ENCODE results near the gene BEAN1. TPM values are rescaled to one million over a fixed set of nuclear protein-coding genes. Genes with fewer than 3 reads are reported as not detected.

The BEAN1 gene
- total RNA-seq, 1 experiment from 2014 or later: not detected

GRCh38 chr16:66405057-66405783 is 21.9 kb upstream of the BEAN1 start:
- POLR2A ChIA-PET: no interaction called here
- Histone ChIP-seq H3K9me3 (ENCODE audit: control insufficient read depth, insufficient read depth, low read depth, low read length) (no peaks in the 10 kb centered on the region), H3K4me1 (ENCODE audit: control insufficient read depth, insufficient read depth, low read length) (no peaks in the 10 kb centered on the region), H3K27me3 (ENCODE audit: control insufficient read depth, insufficient read depth, low read length) (no peaks in the 10 kb centered on the region), H3K36me3 (ENCODE audit: control insufficient read depth, insufficient read depth, low read length) (no peaks in the 10 kb centered on the region), H3K4me3 (ENCODE audit: low read depth in 2 of 2, low read length in 2 of 2) (no peak overlapping the region), H3K27ac (ENCODE audit: low read length) (no peak overlapping the region)
- in situ Hi-C loops (cut with HindIII; ENCODE audit: low pct_unique_long_range_greater_than_20kb, low sequenced_read_pairs) (no loop called here), intact Hi-C loops (cut with micrococcal nuclease; ENCODE audit: unreplicated experiment) (loop anchor here (10.0 kb wide), 1 partner anchor 200 kb away; the partner anchor contains the start of gene CMTM3)
- ATAC-seq (no peak), DNase-seq (ENCODE audit: low read depth, low spot score) (no peak)
- CTCF ChIA-PET: no interaction called here
- BruUV-seq (replicated peaks): no TSS peak
- TF ChIP-seq TCF7L2 (IDR thresholded peaks at IDR 0.05; ENCODE audit: low read depth, low read length) (no peak), REST (IDR thresholded peaks at IDR 0.05; ENCODE audit: insufficient read depth in 1 of 2, low read depth in 2 of 2, low read length in 1 of 2) (no peak), POLR2AphosphoS5 (IDR thresholded peaks at IDR 0.05; ENCODE audit: low read depth, low read length) (no peak), CTCF (IDR thresholded peaks at IDR 0.05) (no peak), SIN3A (IDR thresholded peaks at IDR 0.05; ENCODE audit: borderline replicate concordance, insufficient read depth, low read depth, low read length) (no peak)

GRCh38 chr16:66406534-66407221 is 20.4 kb upstream of the BEAN1 start:
- H3K36me3 ChIP-seq (ENCODE audit: control insufficient read depth, insufficient read depth, low read length): no peaks in the 10 kb centered on the region
- DNase-seq (ENCODE audit: low read depth, low spot score): peak; percentile 18
- intact Hi-C loops (cut with micrococcal nuclease; ENCODE audit: unreplicated experiment) (loop anchor here (2.0 to 10.0 kb wide), 2 partner anchors 76 to 198 kb away; partner anchors contain the start of gene CMTM3), in situ Hi-C loops (cut with HindIII; ENCODE audit: low pct_unique_long_range_greater_than_20kb, low sequenced_read_pairs) (no loop called here)
- POLR2A ChIA-PET: interaction anchor here (0.6 kb wide), 1 partner anchor 244 kb away, joined by 3 read pairs; no protein-coding TSS in a partner anchor
- no TSS peak for BruUV-seq (replicated peaks)
- H3K4me1 ChIP-seq (ENCODE audit: control insufficient read depth, insufficient read depth, low read length): no peaks in the 10 kb centered on the region
- TF ChIP-seq TCF7L2 (IDR thresholded peaks at IDR 0.05; ENCODE audit: low read depth, low read length) (no peak), CTCF (IDR thresholded peaks at IDR 0.05) (peak; percentile 82)
- ATAC-seq: peak; percentile 94
- no peak overlapping the region for H3K27ac ChIP-seq (ENCODE audit: low read length)
- no peaks in the 10 kb centered on the region for H3K9me3 ChIP-seq (ENCODE audit: control insufficient read depth, insufficient read depth, low read depth, low read length)
- CTCF ChIA-PET: interaction anchor here (0.6 to 1.5 kb wide), 8 partner anchors 40 to 320 kb away, joined by 3 to 14 read pairs (median 5); partner anchors contain the start of gene CDH5
- peak overlapping the region; percentile 58 to 81 for H3K4me3 ChIP-seq (ENCODE audit: low read depth in 2 of 2, low read length in 2 of 2)
- no peaks in the 10 kb centered on the region for H3K27me3 ChIP-seq (ENCODE audit: control insufficient read depth, insufficient read depth, low read length)

All from Panc1 (cell line).